T-cell (primary cell): ENCODE measurements around the gene CRYM. TPM values are rescaled to one million over a fixed set of nuclear protein-coding genes. Genes with fewer than 3 reads are reported as not detected.

Experiments
- ATAC-seq, 4 experiments: fragments of 200-7000 bp in 3 of 4; fragments of 150-1000 bp in 1 of 4; cut with Tn5 transposase; replicated peaks in 1 of 4; 1 replicate in 3 of 4; 2 replicates in 1 of 4; pipeline ENCODE4 v1.10.0; 2021; ENCODE audit warnings: moderate library complexity in 3 of 4, mild to moderate bottlenecking in 2 of 4, moderate number of reproducible peaks in 1 of 4
- CTCF ChIA-PET, 2 donors: fragments of 300-600 bp; sonication (Branson Sonifier 250); formaldehyde crosslinking; loops; one replicate each; lab custom pipeline; 2022; ENCODE audit warnings: antibody characterized with exemption in 2 of 2; lab: Charles Lee
- POLR2A ChIA-PET, 2 donors: fragments of 300-600 bp; sonication (Branson Sonifier 250); formaldehyde crosslinking; loops; one replicate each; lab custom pipeline; 2022; ENCODE audit warnings: antibody characterized with exemption in 2 of 2; lab: Charles Lee
- DNase-seq, 35 experiments: peaks; one replicate each; pipeline versions ENCODE4 v3.0.0 to v3.0.0-alpha.2; 2013 to 2023
- H3K27ac ChIP-seq: one replicate; pipeline ENCODE4 v1.5.1; 2013; ENCODE audit warnings: low read length
- H3K27me3 ChIP-seq, 2 experiments: replicated peaks in 1 of 2; 1 replicate in 1 of 2; 2 replicates in 1 of 2; pipeline versions ENCODE4 v1.6.1 to v1.7.0; 2013; ENCODE audit warnings: low read length in 1 of 2, mixed read lengths in 1 of 2; ENCODE audit not compliant: control insufficient read depth in 2 of 2, insufficient read depth in 2 of 2; ENCODE audit errors: extremely low read depth in 1 of 2
- H3K36me3 ChIP-seq, 2 donors: 1 replicate in 1 of 2; 2 replicates in 1 of 2; pipeline versions ENCODE4 v1.6.1 to v1.7.0; 2013; ENCODE audit warnings: low read length in 1 of 2; ENCODE audit not compliant: control insufficient read depth in 2 of 2, insufficient read depth in 1 of 2; ENCODE audit errors: extremely low read depth in 1 of 2
- H3K4me1 ChIP-seq, 2 experiments: 1 replicate in 1 of 2; 2 replicates in 1 of 2; pipeline versions ENCODE4 v1.6.1 to v1.7.0; 2013; ENCODE audit warnings: low read length in 2 of 2, mixed read lengths in 1 of 2; ENCODE audit not compliant: insufficient read depth in 2 of 2, control insufficient read depth in 1 of 2; ENCODE audit errors: extremely low read depth in 1 of 2
- H3K4me3 ChIP-seq, 2 donors: 1 replicate in 1 of 2; 2 replicates in 1 of 2; pipeline versions ENCODE4 v1.5.1 to v1.7.0; 2013; ENCODE audit warnings: mild to moderate bottlenecking in 2 of 2, low read length in 1 of 2, moderate library complexity in 1 of 2; ENCODE audit not compliant: control insufficient read depth in 1 of 2; ENCODE audit errors: extremely low read depth in 1 of 2
- H3K9me3 ChIP-seq: 2 replicates; pipeline ENCODE4 v1.7.0; 2013
- H3K27ac Mint-ChIP-seq, 2 donors: one replicate each; pipeline ENCODE4 v1.8.0; 2020 to 2021; ENCODE audit warnings: mild to moderate bottlenecking in 2 of 2, mixed read lengths in 2 of 2
- H3K27me3 Mint-ChIP-seq, 2 donors: one replicate each; pipeline ENCODE4 v1.8.0; 2021 to 2022; ENCODE audit warnings: mixed read lengths in 2 of 2
- H3K36me3 Mint-ChIP-seq: one replicate; pipeline ENCODE4 v1.8.0; 2021; ENCODE audit warnings: mixed read lengths
- H3K4me1 Mint-ChIP-seq, 3 donors: one replicate each; pipeline ENCODE4 v1.8.0; 2020 to 2022; ENCODE audit warnings: mixed read lengths in 3 of 3, mild to moderate bottlenecking in 1 of 3
- H3K4me3 Mint-ChIP-seq, 3 donors: one replicate each; pipeline ENCODE4 v1.8.0; 2020 to 2022; ENCODE audit warnings: mild to moderate bottlenecking in 3 of 3, mixed read lengths in 3 of 3, moderate library complexity in 3 of 3
- H3K9me3 Mint-ChIP-seq, 3 donors: one replicate each; pipeline ENCODE4 v1.8.0; 2020 to 2022; ENCODE audit warnings: mixed read lengths in 3 of 3
- WGBS: methylation state at CpG from one replicate; pipeline ENCODE4 v1.1.5; 2013; ENCODE audit warnings: missing lambda C conversion rate; ENCODE audit not compliant: insufficient coverage; 5-methylcytosine and 5-hydroxymethylcytosine counted together
- total RNA-seq, 35 experiments: library from RNA in 6 of 35; stranded (reverse) in 6 of 35; fragments of 120-200 nt in 1 of 35; gene quantifications; one replicate each; pipeline versions ENCODE4 v1.2.1 to v1.2.4 and lab custom pipeline; 2013 to 2026

The CRYM gene
- total RNA-seq, 5 donors from 2014 or later (not counting 1 experiment from before 2014, with no cell fraction given) = 0.19 to 0.23 TPM; not detected in 3

- Mint-ChIP-seq H3K9me3 (no peaks in the 10 kb centered on the region), H3K4me1 (peaks cover 0 to 2% (median 0%) of the 10 kb centered on the region in 3 donors), H3K27ac (no peak overlapping the region), H3K36me3 (no peaks in the 10 kb centered on the region), H3K27me3 (no peaks in the 10 kb centered on the region), H3K4me3 (no peak overlapping the region)
- Histone ChIP-seq H3K27ac (no peak overlapping the region), H3K36me3 (no peaks in the 10 kb centered on the region), H3K9me3 (no peaks in the 10 kb centered on the region), H3K4me3 (no peak overlapping the region), H3K27me3 (peaks cover 0 to 4% of the 10 kb centered on the region in 2 experiments), H3K4me1 (no peaks in the 10 kb centered on the region)
- ChIA-PET POLR2A (no interaction called here), CTCF (no interaction called here)
- WGBS = 84% methylated on average over 4 of the region's 9 CpGs
- no peak for DNase-seq
- ATAC-seq = no peak
Observed at GRCh38 chr16:21265104-21265837, 12.8 kb downstream of the CRYM start.

GRCh38 chr16:21264571-21265036 is 13.5 kb downstream of the CRYM start:
- peaks cover 0 to 3% of the 10 kb centered on the region in 2 donors for H3K27me3 Mint-ChIP-seq
- WGBS = no CpG with 5 or more reads among the region's 4 CpGs
- DNase-seq (no peak), ATAC-seq (no peak)
- Histone ChIP-seq H3K4me1 (no peaks in the 10 kb centered on the region), H3K27ac (no peak overlapping the region), H3K36me3 (no peaks in the 10 kb centered on the region), H3K9me3 (no peaks in the 10 kb centered on the region), H3K4me3 (no peak overlapping the region), H3K27me3 (peaks cover 0 to 7% of the 10 kb centered on the region in 2 experiments)
- H3K9me3 Mint-ChIP-seq = no peaks in the 10 kb centered on the region
- CTCF ChIA-PET = no interaction called here
- H3K4me1 Mint-ChIP-seq = peaks cover 0 to 2% (median 0%) of the 10 kb centered on the region in 3 donors
- H3K36me3 Mint-ChIP-seq = no peaks in the 10 kb centered on the region
- POLR2A ChIA-PET = no interaction called here
- no peak overlapping the region for H3K4me3 Mint-ChIP-seq
- no peak overlapping the region for H3K27ac Mint-ChIP-seq

GRCh38 chr16:21263640-21264570 is 14.2 kb downstream of the CRYM start:
- H3K9me3 Mint-ChIP-seq = no peaks in the 10 kb centered on the region
- WGBS = 73% methylated on average over 4 of the region's 14 CpGs
- Histone ChIP-seq H3K36me3 (no peaks in the 10 kb centered on the region), H3K4me3 (no peak overlapping the region), H3K4me1 (no peaks in the 10 kb centered on the region), H3K9me3 (no peaks in the 10 kb centered on the region), H3K27ac (no peak overlapping the region), H3K27me3 (peaks cover 0 to 9% of the 10 kb centered on the region in 2 experiments)
- H3K36me3 Mint-ChIP-seq = no peaks in the 10 kb centered on the region
- no peak overlapping the region for H3K27ac Mint-ChIP-seq
- H3K4me3 Mint-ChIP-seq = no peak overlapping the region
- CTCF ChIA-PET = no interaction called here
- DNase-seq (no peak), ATAC-seq (no peak)
- peaks cover 0 to 2% (median 0%) of the 10 kb centered on the region in 3 donors for H3K4me1 Mint-ChIP-seq
- H3K27me3 Mint-ChIP-seq = peaks cover 0 to 4% of the 10 kb centered on the region in 2 donors
- POLR2A ChIA-PET = no interaction called here

GRCh38 chr16:21262779-21263639 is 15.1 kb downstream of the CRYM start:
- no peaks in the 10 kb centered on the region for H3K9me3 ChIP-seq
- 81% methylated on average over 10 of the region's 12 CpGs for WGBS
- Mint-ChIP-seq H3K4me1 (peaks cover 0 to 2% (median 0%) of the 10 kb centered on the region in 3 donors), H3K27me3 (peaks cover 0 to 4% of the 10 kb centered on the region in 2 donors), H3K4me3 (no peak overlapping the region), H3K27ac (no peak overlapping the region), H3K36me3 (no peaks in the 10 kb centered on the region), H3K9me3 (no peaks in the 10 kb centered on the region)
- H3K36me3 ChIP-seq = no peaks in the 10 kb centered on the region
- DNase-seq (no peak), ATAC-seq (no peak)
- ChIA-PET POLR2A (no interaction called here), CTCF (no interaction called here)
- H3K4me3 ChIP-seq = no peak overlapping the region
- H3K27me3 ChIP-seq = peaks cover 0 to 9% of the 10 kb centered on the region in 2 experiments
- no peaks in the 10 kb centered on the region for H3K4me1 ChIP-seq
- no peak overlapping the region for H3K27ac ChIP-seq

- CTCF ChIA-PET = interaction anchor here in 1 of 2 donors (0.5 kb wide), 1 partner anchor 42 kb away, joined by 3 read pairs; no protein-coding TSS in a partner anchor
- Histone ChIP-seq H3K4me3 (no peak overlapping the region), H3K27ac (no peak overlapping the region), H3K9me3 (no peaks in the 10 kb centered on the region), H3K27me3 (peaks cover 3 to 16% of the 10 kb centered on the region in 2 experiments), H3K36me3 (no peaks in the 10 kb centered on the region), H3K4me1 (no peaks in the 10 kb centered on the region)
- Mint-ChIP-seq H3K4me1 (peaks cover 0 to 2% (median 0%) of the 10 kb centered on the region in 3 donors), H3K36me3 (no peaks in the 10 kb centered on the region), H3K27ac (no peak overlapping the region), H3K9me3 (no peaks in the 10 kb centered on the region), H3K4me3 (no peak overlapping the region), H3K27me3 (peaks cover 0 to 6% of the 10 kb centered on the region in 2 donors)
- ATAC-seq (no peak), DNase-seq (no peak)
- POLR2A ChIA-PET = no interaction called here
- WGBS = 93% methylated on average over 3 of the region's 9 CpGs
Observed at GRCh38 chr16:21260870-21261791, 17.0 kb downstream of the CRYM start.
